MM.1S (cell line): Measurements from ENCODE around the gene COLQ.

ENCODE experiments used
- DNase-seq: peaks from one replicate; pipeline ENCODE4 v3.0.0-alpha.2; 2015
- H2AFZ ChIP-seq: fragments of 300-600 bp; sonication (generic); 2 replicates; pipeline ENCODE4 v1.6.0; 2016; ENCODE audit warnings: antibody characterized with exemption, low read length
- H3F3A ChIP-seq: fragments of 300-600 bp; sonication (generic); 2 replicates; pipeline ENCODE4 v1.6.1; 2016; ENCODE audit warnings: mild to moderate bottlenecking, antibody characterized with exemption, low read length, moderate library complexity, mixed read lengths; ENCODE audit not compliant: insufficient read depth
- H3K27ac ChIP-seq: fragments of 300-600 bp; sonication (generic); 2 replicates; pipeline ENCODE4 v1.5.1; 2016; ENCODE audit warnings: mild to moderate bottlenecking, low read length
- H3K27me3 ChIP-seq: fragments of 300-600 bp; sonication (generic); replicated peaks from 2 replicates; pipeline ENCODE4 v1.6.0; 2016; ENCODE audit warnings: low read length; ENCODE audit not compliant: insufficient read depth
- H3K36me3 ChIP-seq: fragments of 300-600 bp; sonication (generic); replicated peaks from 2 replicates; pipeline ENCODE4 v1.6.1; 2016; ENCODE audit warnings: mild to moderate bottlenecking, low read length, mixed read lengths; ENCODE audit not compliant: insufficient read depth
- H3K4me1 ChIP-seq: fragments of 300-600 bp; sonication (generic); 2 replicates; pipeline ENCODE4 v1.6.1; 2016; ENCODE audit warnings: low read length, mixed read lengths
- H3K4me2 ChIP-seq: fragments of 300-600 bp; sonication (generic); 2 replicates; pipeline ENCODE4 v1.6.0; 2016; ENCODE audit warnings: low read depth, low read length
- H3K4me3 ChIP-seq: fragments of 300-600 bp; sonication (generic); 2 replicates; pipeline ENCODE4 v1.5.1; 2016; ENCODE audit warnings: low read length, mixed read lengths
- H3K79me2 ChIP-seq: fragments of 300-600 bp; sonication (generic); 2 replicates; pipeline ENCODE4 v1.6.1; 2016; ENCODE audit warnings: mixed run types, low read length, mixed read lengths
- H3K9ac ChIP-seq: fragments of 300-600 bp; sonication (generic); 2 replicates; pipeline ENCODE4 v1.6.1; 2016; ENCODE audit warnings: low read length, mixed read lengths
- H3K9me2 ChIP-seq: fragments of 300-600 bp; sonication (generic); replicated peaks from 2 replicates; pipeline ENCODE4 v1.6.1; 2016; ENCODE audit warnings: mild to moderate bottlenecking, low read length, mixed read lengths; ENCODE audit not compliant: insufficient read depth
- H3K9me3 ChIP-seq: fragments of 300-600 bp; sonication (generic); replicated peaks from 2 replicates; pipeline ENCODE4 v1.6.1; 2016; ENCODE audit warnings: mild to moderate bottlenecking, low read length, mixed read lengths; ENCODE audit not compliant: insufficient read depth
- H4K20me1 ChIP-seq: fragments of 300-600 bp; sonication (generic); 2 replicates; pipeline ENCODE4 v1.6.1; 2016; ENCODE audit warnings: mild to moderate bottlenecking, low read length, moderate library complexity, mixed read lengths; ENCODE audit not compliant: insufficient read depth
- EZH2 ChIP-seq: fragments of 300-600 bp; sonication (generic); optimal IDR thresholded peaks from 2 replicates; pipeline ENCODE3; 2017; ENCODE audit warnings: low read depth, mild to moderate bottlenecking, antibody characterized with exemption, low read length, mixed read lengths
- EZH2phosphoT487 ChIP-seq: fragments of 300-600 bp; sonication (generic); IDR thresholded peaks from 2 replicates; pipeline ENCODE4 v1.6.1; 2018; ENCODE audit warnings: antibody characterized with exemption, low read length
- TF ChIP-seq, protein P1 (sequence below): fragments of 300-600 bp; sonication (generic); IDR thresholded peaks from 2 replicates; pipeline ENCODE4 v1.5.1; 2016; ENCODE audit warnings: antibody characterized with exemption, low read length, mixed read lengths

Gene COLQ

DNA sequence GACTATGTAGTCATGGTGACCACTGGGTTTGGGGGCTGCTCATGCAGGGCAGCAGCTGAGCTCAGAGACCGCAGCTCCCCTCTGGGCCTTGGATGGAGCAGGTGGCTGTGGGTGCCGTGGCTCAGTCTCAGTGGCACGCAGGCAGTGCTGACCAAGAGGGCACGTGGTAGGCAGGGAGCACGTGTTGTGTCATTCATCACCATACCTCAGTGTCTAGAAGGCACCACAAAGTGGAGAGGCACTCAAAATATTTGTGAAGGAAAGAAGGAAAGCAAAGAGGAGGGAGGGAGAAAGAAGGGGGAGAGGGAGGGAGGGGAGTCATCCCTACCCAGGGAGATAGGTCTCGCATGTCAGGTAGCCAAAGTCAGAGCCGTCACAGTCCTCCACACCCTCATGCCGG lies 68.0 kb downstream of the COLQ start:
- H3K4me2 ChIP-seq: no peak overlapping the region
- H3K9ac ChIP-seq: no peak overlapping the region
- no peaks in the 10 kb centered on the region for H3F3A ChIP-seq
- no peak for TF ChIP-seq EZH2
- TF ChIP-seq EZH2phosphoT487: no peak
- TF ChIP-seq, protein P1, sequence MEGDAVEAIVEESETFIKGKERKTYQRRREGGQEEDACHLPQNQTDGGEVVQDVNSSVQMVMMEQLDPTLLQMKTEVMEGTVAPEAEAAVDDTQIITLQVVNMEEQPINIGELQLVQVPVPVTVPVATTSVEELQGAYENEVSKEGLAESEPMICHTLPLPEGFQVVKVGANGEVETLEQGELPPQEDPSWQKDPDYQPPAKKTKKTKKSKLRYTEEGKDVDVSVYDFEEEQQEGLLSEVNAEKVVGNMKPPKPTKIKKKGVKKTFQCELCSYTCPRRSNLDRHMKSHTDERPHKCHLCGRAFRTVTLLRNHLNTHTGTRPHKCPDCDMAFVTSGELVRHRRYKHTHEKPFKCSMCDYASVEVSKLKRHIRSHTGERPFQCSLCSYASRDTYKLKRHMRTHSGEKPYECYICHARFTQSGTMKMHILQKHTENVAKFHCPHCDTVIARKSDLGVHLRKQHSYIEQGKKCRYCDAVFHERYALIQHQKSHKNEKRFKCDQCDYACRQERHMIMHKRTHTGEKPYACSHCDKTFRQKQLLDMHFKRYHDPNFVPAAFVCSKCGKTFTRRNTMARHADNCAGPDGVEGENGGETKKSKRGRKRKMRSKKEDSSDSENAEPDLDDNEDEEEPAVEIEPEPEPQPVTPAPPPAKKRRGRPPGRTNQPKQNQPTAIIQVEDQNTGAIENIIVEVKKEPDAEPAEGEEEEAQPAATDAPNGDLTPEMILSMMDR: no peak
- H3K4me3 ChIP-seq: no peak overlapping the region
- no peaks in the 10 kb centered on the region for H3K9me2 ChIP-seq
- H3K79me2 ChIP-seq: no peaks in the 10 kb centered on the region
- H3K4me1 ChIP-seq: no peaks in the 10 kb centered on the region
- DNase-seq: no peak
- H2AFZ ChIP-seq: no peak overlapping the region
- H3K27me3 ChIP-seq: no peaks in the 10 kb centered on the region
- H3K27ac ChIP-seq: no peak overlapping the region
- H3K36me3 ChIP-seq: no peaks in the 10 kb centered on the region
- no peaks in the 10 kb centered on the region for H4K20me1 ChIP-seq
- H3K9me3 ChIP-seq: no peaks in the 10 kb centered on the region

DNA sequence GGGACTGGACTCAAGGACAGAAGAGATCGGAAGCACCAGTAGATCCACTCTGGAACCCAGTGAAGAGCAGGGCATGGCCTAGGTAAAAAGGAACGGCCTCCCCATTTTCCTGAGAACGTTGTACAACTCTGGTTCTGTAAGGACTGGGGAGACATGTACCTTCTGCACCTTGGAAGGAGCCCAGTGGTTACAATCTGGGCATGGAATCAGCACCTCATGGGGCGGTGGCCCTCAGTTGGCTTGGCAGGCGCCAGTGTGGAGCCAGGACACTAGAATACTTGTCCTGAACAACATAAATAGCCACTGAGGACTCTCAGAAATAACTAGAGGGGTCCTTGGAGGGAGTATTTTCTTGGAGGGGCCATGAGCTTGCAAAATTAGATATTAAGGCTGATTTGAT lies 68.5 kb downstream of the COLQ start:
- Histone ChIP-seq H3K36me3 (no peaks in the 10 kb centered on the region), H3K9ac (no peak overlapping the region), H3F3A (no peaks in the 10 kb centered on the region), H3K27me3 (no peaks in the 10 kb centered on the region), H3K79me2 (no peaks in the 10 kb centered on the region), H4K20me1 (no peaks in the 10 kb centered on the region), H3K4me1 (no peaks in the 10 kb centered on the region), H2AFZ (no peak overlapping the region), H3K9me2 (no peaks in the 10 kb centered on the region), H3K27ac (no peak overlapping the region), H3K9me3 (no peaks in the 10 kb centered on the region), H3K4me2 (no peak overlapping the region), H3K4me3 (no peak overlapping the region)
- no peak for DNase-seq
- TF ChIP-seq EZH2phosphoT487 (no peak), EZH2 (no peak)
- TF ChIP-seq, protein P1: no peak

DNA sequence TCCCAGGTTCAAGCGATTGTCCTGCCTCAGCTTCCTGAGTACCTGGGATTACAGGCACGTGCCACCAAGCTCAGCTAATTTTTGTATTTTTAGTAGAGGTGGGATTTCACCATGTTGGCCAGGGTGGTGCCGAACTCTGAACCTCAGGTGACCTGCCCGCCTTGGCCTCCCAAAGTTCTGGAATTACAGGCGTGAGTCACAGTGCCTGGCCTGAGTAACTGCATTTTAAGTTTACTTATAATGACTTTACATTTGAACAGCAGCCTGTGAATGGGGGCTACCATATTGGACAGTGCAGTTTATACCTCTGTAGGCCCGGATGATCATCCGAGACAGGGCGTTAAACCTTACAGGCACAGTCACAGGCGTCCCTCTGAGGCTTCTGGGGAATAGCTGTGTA lies 69.3 kb downstream of the COLQ start:
- H2AFZ ChIP-seq: no peak overlapping the region
- H3K9me2 ChIP-seq: no peaks in the 10 kb centered on the region
- H3F3A ChIP-seq: no peaks in the 10 kb centered on the region
- H3K4me1 ChIP-seq: no peaks in the 10 kb centered on the region
- no peaks in the 10 kb centered on the region for H3K36me3 ChIP-seq
- H3K4me3 ChIP-seq: no peak overlapping the region
- H3K79me2 ChIP-seq: no peaks in the 10 kb centered on the region
- H4K20me1 ChIP-seq: no peaks in the 10 kb centered on the region
- H3K27ac ChIP-seq: no peak overlapping the region
- no peak overlapping the region for H3K4me2 ChIP-seq
- no peaks in the 10 kb centered on the region for H3K9me3 ChIP-seq
- no peak for DNase-seq
- H3K9ac ChIP-seq: no peak overlapping the region
- TF ChIP-seq EZH2 (no peak), EZH2phosphoT487 (no peak)
- TF ChIP-seq, protein P1: no peak
- no peaks in the 10 kb centered on the region for H3K27me3 ChIP-seq
